Activated B cell treated with CpG ODN at 0.5 μM for 24 hours (primary cell): ENCODE measurements around the gene MTERF4. TPM values are rescaled to one million over a fixed set of nuclear protein-coding genes. Genes with fewer than 3 reads are reported as not detected.

Experiments
- ATAC-seq: fragments of 200-7000 bp; cut with Tn5 transposase; one replicate; pipeline ENCODE4 v1.10.0; 2021; ENCODE audit warnings: low read depth, mild to moderate bottlenecking, moderate library complexity
- CTCF ChIA-PET: fragments of 350-600 bp; sonication (Branson Sonifier 250); formaldehyde crosslinking; loops from one replicate; lab custom pipeline; 2021; ENCODE audit warnings: antibody characterized with exemption; lab: Charles Lee
- POLR2A ChIA-PET: fragments of 350-600 bp; sonication (Branson Sonifier 250); formaldehyde crosslinking; loops from one replicate; lab custom pipeline; 2021; ENCODE audit warnings: antibody characterized with exemption; lab: Charles Lee
- DNase-seq: peaks from one replicate; pipeline ENCODE4 v3.0.0; 2022
- H3K27ac Mint-ChIP-seq: one replicate; pipeline ENCODE4 v1.8.0; 2020; ENCODE audit warnings: mixed read lengths
- H3K27me3 Mint-ChIP-seq: one replicate; pipeline ENCODE4 v1.8.0; 2021; ENCODE audit warnings: mixed read lengths
- H3K36me3 Mint-ChIP-seq: one replicate; pipeline ENCODE4 v1.8.0; 2021; ENCODE audit warnings: low read depth, mixed read lengths
- H3K4me1 Mint-ChIP-seq: one replicate; pipeline ENCODE4 v1.8.0; 2021; ENCODE audit warnings: mixed read lengths
- H3K4me3 Mint-ChIP-seq: one replicate; pipeline ENCODE4 v1.8.0; 2020; ENCODE audit warnings: mild to moderate bottlenecking, mixed read lengths
- H3K9me3 Mint-ChIP-seq: one replicate; pipeline ENCODE4 v1.8.0; 2020; ENCODE audit warnings: mixed read lengths
- intact Hi-C: fragments of 100-400 bp; cut with micrococcal nuclease; formaldehyde crosslinking; loops from one replicate; pipeline ENCODE4 v1.15.1; 2024
- total RNA-seq: library from RNA; stranded (reverse); gene quantifications from 2 replicates; pipeline ENCODE4 v1.2.3, GENCODE V29; 2022
- TF ChIP-seq, protein P1 (sequence below): fragments of 200-600 bp; IDR thresholded peaks from one replicate; pipeline ENCODE4 v1.8.0; 2022; ENCODE audit warnings: antibody characterized with exemption, mild to moderate bottlenecking

MTERF4 gene
- total RNA-seq, 1 donor from 2014 or later: 122 TPM

DNA sequence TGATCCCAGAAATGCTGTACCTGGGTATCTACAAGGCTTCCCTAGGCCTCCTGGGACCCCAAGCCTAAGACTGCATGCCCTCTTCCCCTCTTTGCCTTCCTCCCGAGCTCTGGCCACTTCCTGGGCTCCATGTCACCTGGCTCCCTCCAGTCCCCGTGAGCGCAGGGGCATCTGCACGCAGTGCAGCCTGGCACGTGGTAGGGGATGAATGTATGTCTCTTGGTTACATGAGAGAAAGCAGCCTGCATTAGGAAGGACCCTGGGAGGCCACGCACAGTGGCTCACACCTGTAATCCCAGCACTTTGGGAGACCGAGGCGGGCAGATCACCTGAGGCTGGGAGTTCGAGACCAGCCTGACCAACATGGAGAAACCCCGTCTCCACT, 31.3 kb upstream of the MTERF4 start:
- Mint-ChIP-seq H3K27ac (no peak overlapping the region), H3K36me3 (peaks cover 53% of the 10 kb centered on the region), H3K4me3 (no peak overlapping the region), H3K9me3 (no peaks in the 10 kb centered on the region), H3K27me3 (no peaks in the 10 kb centered on the region), H3K4me1 (peaks cover 25% of the 10 kb centered on the region)
- intact Hi-C loops: no loop called here
- POLR2A ChIA-PET: interaction anchor here (0.8 to 1.5 kb wide), 3 partner anchors 16 to 33 kb away, joined by 3 to 8 read pairs (median 6); partner anchors contain the start of gene PASK
- TF ChIP-seq, protein P1, sequence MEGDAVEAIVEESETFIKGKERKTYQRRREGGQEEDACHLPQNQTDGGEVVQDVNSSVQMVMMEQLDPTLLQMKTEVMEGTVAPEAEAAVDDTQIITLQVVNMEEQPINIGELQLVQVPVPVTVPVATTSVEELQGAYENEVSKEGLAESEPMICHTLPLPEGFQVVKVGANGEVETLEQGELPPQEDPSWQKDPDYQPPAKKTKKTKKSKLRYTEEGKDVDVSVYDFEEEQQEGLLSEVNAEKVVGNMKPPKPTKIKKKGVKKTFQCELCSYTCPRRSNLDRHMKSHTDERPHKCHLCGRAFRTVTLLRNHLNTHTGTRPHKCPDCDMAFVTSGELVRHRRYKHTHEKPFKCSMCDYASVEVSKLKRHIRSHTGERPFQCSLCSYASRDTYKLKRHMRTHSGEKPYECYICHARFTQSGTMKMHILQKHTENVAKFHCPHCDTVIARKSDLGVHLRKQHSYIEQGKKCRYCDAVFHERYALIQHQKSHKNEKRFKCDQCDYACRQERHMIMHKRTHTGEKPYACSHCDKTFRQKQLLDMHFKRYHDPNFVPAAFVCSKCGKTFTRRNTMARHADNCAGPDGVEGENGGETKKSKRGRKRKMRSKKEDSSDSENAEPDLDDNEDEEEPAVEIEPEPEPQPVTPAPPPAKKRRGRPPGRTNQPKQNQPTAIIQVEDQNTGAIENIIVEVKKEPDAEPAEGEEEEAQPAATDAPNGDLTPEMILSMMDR: no peak
- ATAC-seq (no peak), DNase-seq (no peak)
- CTCF ChIA-PET: no interaction called here

DNA sequence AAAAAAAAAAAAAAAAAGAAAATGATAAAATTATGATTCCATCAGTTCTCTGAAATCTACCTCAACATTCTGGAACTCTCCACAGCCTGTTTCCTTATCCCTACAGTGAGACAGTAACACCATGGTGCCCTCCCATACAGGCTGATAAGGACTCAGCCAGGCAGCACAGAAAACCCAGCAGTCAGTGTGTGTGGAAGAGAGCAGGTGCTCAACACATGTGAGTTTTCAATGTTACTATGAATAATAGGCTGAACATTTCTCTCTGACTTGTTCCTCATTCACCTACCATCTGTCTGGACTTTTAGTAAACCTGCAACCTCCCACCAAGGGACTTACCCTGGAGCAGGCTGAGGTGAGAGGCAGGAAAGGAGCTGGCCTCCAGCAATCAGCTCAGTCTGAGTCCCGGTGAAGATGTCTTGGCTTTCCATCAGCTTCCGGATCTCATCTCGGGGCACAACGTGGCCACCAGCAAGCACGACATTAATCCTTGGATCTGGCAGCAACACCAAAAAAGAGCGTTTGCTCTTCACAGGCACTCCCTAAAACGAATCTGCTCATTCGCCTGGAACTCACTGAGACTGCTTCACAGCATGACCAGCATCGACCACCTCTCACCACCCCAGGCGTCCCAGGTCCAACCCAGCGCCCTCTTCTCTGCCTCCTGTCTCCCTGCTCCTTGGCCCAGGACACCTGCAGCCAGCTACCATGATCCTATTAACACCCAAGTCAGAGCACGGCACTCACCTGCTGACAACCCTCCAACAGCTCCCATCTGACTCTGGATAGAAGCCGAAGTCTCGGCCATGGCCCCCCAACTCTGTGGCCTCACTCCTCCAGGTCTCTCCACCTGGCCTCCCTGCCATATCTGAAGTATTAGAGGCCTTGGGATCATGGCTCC, 30.7 kb upstream of the MTERF4 start:
- DNase-seq: no peak
- TF ChIP-seq, protein P1: no peak
- peaks cover 52% of the 10 kb centered on the region for H3K36me3 Mint-ChIP-seq
- H3K4me1 Mint-ChIP-seq: peaks cover 31% of the 10 kb centered on the region
- POLR2A ChIA-PET: interaction anchor here (0.6 to 1.5 kb wide), 5 partner anchors 17 to 219 kb away, joined by 3 to 8 read pairs (median 6); partner anchors contain the start of genes MTERF4 and PASK
- no peaks in the 10 kb centered on the region for H3K9me3 Mint-ChIP-seq
- no peaks in the 10 kb centered on the region for H3K27me3 Mint-ChIP-seq
- ATAC-seq: peak; percentile 13
- CTCF ChIA-PET: no interaction called here
- H3K4me3 Mint-ChIP-seq: no peak overlapping the region
- intact Hi-C loops: no loop called here
- peak overlapping the region; percentile 76 for H3K27ac Mint-ChIP-seq

DNA sequence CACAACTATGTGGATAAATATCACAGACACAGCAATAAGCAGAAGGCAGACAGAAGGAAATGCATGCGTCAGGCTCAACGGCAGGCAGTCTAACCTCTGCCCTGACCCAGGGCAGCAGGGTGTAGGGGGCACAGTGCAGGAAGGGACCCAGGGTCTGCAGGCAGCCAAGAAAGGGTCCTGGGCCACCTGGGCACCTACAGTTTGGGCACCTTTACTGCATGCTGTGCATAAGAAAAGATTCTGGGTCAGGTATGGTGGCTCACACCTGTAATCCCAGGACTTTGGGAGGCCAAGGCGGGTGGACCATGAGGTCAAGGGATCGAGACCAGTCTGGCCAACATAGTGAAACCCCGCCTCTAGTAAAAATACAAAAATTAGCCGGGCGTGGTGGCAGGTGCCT, 29.4 kb upstream of the MTERF4 start:
- ChIA-PET CTCF (no interaction called here), POLR2A (no interaction called here)
- no peak overlapping the region for H3K27ac Mint-ChIP-seq
- DNase-seq (no peak), ATAC-seq (no peak)
- H3K9me3 Mint-ChIP-seq: no peaks in the 10 kb centered on the region
- H3K4me1 Mint-ChIP-seq: peaks cover 44% of the 10 kb centered on the region
- no peak overlapping the region for H3K4me3 Mint-ChIP-seq
- no peaks in the 10 kb centered on the region for H3K27me3 Mint-ChIP-seq
- TF ChIP-seq, protein P1: no peak
- H3K36me3 Mint-ChIP-seq: peaks cover 51% of the 10 kb centered on the region
- intact Hi-C loops: no loop called here

DNA sequence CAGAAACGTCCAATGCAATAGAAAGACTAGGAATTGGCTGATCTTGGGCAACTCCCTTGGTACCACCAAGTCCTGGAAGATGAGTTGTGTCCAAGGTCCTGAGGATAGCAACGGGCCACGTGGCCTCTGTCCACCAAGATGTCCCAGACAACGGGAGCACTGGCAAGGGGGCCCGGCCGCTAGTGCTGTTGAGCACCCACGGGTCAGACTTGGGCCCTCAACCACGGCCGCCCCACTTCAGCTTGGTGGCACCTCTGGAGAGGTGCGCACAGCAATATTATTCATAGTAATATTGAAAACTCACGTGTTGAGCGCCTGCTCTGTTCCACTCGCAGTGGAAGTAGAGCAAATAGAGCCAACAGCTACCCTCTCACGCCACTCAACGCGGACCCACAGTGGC, 28.2 kb upstream of the MTERF4 start:
- Mint-ChIP-seq H3K4me3 (no peak overlapping the region), H3K9me3 (no peaks in the 10 kb centered on the region), H3K27me3 (no peaks in the 10 kb centered on the region), H3K27ac (peak overlapping the region; percentile 98), H3K4me1 (peaks cover 55% of the 10 kb centered on the region), H3K36me3 (peaks cover 44% of the 10 kb centered on the region)
- DNase-seq (no peak), ATAC-seq (no peak)
- TF ChIP-seq, protein P1: no peak
- ChIA-PET POLR2A (interaction anchor here (0.8 to 7.9 kb wide), 6 partner anchors 10 to 29 kb away, joined by 3 to 91 read pairs (median 5); partner anchors contain the start of genes MTERF4, PASK and PPP1R7), CTCF (no interaction called here)
- intact Hi-C loops: no loop called here
